BJ (cell line): ENCODE data around the gene HSPG2. TPM values are rescaled to one million over a fixed set of nuclear protein-coding genes. Genes with fewer than 3 reads are reported as not detected.

Experiments used
- CTCF ChIA-PET: fragments of 350-600 bp; formaldehyde crosslinking; extraction: SDS; loops from one replicate; lab custom pipeline; 2021; ENCODE audit warnings: antibody characterized with exemption, inconsistent platforms; lab: Yijun Ruan, JAX
- POLR2A ChIA-PET: fragments of 300-600 bp; sonication (Branson Sonifier 250); formaldehyde crosslinking; extraction: SDS; loops from one replicate; lab custom pipeline; 2021; ENCODE audit warnings: antibody characterized with exemption; lab: Charles Lee
- DNase-seq: peaks from one replicate; pipeline ENCODE4 v3.0.0-alpha.2; 2011; ENCODE audit warnings: low read depth
- H3K27me3 ChIP-seq: 2 replicates; pipeline ENCODE4 v1.6.0; 2011; ENCODE audit warnings: low read length; ENCODE audit not compliant: control insufficient read depth, insufficient read depth
- H3K36me3 ChIP-seq: 2 replicates; pipeline ENCODE4 v1.5.1; 2011; ENCODE audit warnings: low read length; ENCODE audit not compliant: control insufficient read depth, insufficient read depth
- H3K4me3 ChIP-seq: 2 replicates; pipeline ENCODE4 v1.5.1; 2011; ENCODE audit warnings: low read depth, mild to moderate bottlenecking, control low read depth, low read length
- polyA plus RNA-seq: library from polyadenylated mRNA; depleted of rRNA; stranded (reverse); fragments of >200 nt; gene quantifications from 2 replicates; pipeline ENCODE4 v1.2.3, GENCODE V29; 2011
- TF ChIP-seq, protein P1 (sequence below): IDR thresholded peaks from 2 replicates; pipeline ENCODE4 v1.5.1; 2011; ENCODE audit warnings: low read depth, mild to moderate bottlenecking, control low read depth, inconsistent platforms, low read length, moderate library complexity; ENCODE audit not compliant: insufficient read depth

Gene HSPG2
- polyA plus RNA-seq, 1 experiment = 45.1 TPM

DNA sequence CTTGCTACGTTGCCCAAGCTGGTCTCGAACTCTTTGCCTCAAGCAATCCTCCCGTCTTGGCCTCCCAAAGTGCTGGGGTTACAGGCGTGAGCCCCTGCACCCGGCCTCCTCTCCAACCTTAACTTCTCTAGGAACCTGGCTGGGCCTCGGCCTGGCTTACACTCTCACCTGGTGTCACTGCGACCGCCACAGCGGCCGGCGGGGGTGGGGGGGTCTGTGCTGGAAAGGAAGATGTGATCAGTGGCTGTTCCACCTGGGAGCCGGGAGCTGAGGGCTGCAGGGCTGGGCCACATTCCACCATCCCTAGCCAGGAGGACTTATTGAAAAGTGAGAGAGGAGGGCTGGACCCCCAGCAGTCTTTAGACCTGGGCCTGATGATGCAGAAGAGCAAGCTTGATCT, 48.6 kb downstream of the HSPG2 start:
- POLR2A ChIA-PET = no interaction called here
- Histone ChIP-seq H3K27me3 (no peaks in the 10 kb centered on the region), H3K36me3 (peaks cover 57% of the 10 kb centered on the region), H3K4me3 (no peak overlapping the region)
- CTCF ChIA-PET = no interaction called here
- TF ChIP-seq, protein P1, sequence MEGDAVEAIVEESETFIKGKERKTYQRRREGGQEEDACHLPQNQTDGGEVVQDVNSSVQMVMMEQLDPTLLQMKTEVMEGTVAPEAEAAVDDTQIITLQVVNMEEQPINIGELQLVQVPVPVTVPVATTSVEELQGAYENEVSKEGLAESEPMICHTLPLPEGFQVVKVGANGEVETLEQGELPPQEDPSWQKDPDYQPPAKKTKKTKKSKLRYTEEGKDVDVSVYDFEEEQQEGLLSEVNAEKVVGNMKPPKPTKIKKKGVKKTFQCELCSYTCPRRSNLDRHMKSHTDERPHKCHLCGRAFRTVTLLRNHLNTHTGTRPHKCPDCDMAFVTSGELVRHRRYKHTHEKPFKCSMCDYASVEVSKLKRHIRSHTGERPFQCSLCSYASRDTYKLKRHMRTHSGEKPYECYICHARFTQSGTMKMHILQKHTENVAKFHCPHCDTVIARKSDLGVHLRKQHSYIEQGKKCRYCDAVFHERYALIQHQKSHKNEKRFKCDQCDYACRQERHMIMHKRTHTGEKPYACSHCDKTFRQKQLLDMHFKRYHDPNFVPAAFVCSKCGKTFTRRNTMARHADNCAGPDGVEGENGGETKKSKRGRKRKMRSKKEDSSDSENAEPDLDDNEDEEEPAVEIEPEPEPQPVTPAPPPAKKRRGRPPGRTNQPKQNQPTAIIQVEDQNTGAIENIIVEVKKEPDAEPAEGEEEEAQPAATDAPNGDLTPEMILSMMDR = no peak
- no peak for DNase-seq

DNA sequence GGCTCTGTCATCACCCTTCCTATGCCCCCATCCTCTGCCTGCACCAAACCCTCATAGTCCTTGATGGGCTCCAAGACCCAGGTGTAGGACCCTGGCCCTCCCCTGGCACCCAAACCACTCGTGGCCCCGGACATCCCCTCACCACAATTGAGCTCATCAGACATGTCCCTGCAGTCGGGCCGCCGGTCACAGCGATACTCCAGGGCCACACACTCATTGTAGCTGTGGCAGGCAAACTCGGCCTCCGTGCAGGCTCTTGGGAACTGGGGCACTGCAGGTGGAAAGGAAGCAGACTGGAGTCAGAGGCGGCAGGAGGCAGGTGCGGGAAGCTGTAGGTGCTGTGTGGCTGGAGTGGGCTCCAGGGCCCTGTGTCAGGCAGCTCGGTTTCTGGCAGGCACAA, 49.3 kb downstream of the HSPG2 start:
- Histone ChIP-seq H3K27me3 (no peaks in the 10 kb centered on the region), H3K4me3 (no peak overlapping the region), H3K36me3 (peaks cover 52% of the 10 kb centered on the region)
- TF ChIP-seq, protein P1 = no peak
- DNase-seq = no peak
- ChIA-PET CTCF (no interaction called here), POLR2A (no interaction called here)

DNA sequence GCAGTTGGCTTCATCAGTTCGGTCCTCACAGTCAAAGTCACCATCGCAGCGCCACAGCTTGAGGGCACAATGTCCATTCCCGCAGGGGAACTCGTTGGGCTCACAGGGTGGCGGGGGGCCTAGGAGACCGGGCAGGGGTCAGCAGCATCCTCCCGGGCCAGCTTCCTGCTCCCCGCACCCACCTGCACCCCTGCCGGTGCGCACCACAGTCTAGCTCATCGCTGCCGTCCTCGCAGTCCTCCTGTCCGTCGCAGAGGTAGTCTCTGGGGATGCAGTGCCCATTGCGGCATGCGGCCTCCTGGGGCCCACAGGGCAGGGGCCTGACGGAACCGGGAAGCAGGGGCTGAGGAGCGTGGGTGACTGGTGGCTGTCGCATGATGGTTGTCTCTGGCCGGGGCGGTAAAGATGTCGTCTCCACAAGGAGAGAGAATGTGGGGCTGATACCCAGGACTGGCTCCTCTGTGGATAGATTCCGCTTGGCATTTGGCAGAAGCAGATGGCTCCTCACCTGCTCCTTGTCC, 49.8 kb downstream of the HSPG2 start:
- Histone ChIP-seq H3K4me3 (no peak overlapping the region), H3K27me3 (no peaks in the 10 kb centered on the region), H3K36me3 (peaks cover 50% of the 10 kb centered on the region)
- no peak for DNase-seq
- ChIA-PET CTCF (no interaction called here), POLR2A (no interaction called here)
- TF ChIP-seq, protein P1 = no peak

DNA sequence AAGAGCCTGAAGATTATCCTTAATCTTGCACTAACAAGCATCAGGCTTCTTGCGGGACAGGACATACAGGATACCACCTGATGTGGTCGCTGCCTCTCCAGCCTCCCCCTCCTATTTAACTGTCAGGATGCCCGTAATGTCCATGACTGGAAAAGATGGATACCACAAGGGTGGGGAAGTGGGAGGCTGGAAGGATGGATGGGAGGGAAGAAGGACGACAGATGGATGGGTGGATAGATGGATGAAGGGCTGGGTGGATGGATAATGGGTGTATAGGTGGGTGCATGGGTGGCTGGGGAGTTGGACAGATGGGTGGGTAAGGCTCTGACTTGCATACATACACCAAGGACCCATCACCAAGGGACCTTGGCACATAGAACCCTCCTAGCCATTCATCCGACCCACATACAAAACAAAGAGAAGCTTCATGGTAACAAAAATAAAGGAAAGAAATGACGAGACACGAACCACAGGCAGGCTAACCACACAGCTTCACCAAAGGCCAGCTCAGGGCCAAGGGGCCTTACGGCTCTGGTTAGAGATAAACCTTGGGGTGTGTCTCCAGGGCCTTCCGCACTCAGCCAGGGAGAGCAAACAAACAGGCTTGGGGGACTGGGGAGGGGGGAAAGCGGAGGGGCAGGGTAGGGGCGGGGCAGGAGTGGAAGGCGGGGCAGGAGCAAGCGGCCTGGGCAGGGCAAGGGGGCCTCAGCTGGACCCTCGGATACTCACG, 50.5 kb downstream of the HSPG2 start:
- H3K36me3 ChIP-seq = peaks cover 50% of the 10 kb centered on the region
- no peak overlapping the region for H3K4me3 ChIP-seq
- no peak for DNase-seq
- CTCF ChIA-PET = interaction anchor here (0.9 kb wide), 1 partner anchor 19 kb away, joined by 3 read pairs; no protein-coding TSS in a partner anchor
- TF ChIP-seq, protein P1 = no peak
- POLR2A ChIA-PET = no interaction called here
- H3K27me3 ChIP-seq = no peaks in the 10 kb centered on the region

DNA sequence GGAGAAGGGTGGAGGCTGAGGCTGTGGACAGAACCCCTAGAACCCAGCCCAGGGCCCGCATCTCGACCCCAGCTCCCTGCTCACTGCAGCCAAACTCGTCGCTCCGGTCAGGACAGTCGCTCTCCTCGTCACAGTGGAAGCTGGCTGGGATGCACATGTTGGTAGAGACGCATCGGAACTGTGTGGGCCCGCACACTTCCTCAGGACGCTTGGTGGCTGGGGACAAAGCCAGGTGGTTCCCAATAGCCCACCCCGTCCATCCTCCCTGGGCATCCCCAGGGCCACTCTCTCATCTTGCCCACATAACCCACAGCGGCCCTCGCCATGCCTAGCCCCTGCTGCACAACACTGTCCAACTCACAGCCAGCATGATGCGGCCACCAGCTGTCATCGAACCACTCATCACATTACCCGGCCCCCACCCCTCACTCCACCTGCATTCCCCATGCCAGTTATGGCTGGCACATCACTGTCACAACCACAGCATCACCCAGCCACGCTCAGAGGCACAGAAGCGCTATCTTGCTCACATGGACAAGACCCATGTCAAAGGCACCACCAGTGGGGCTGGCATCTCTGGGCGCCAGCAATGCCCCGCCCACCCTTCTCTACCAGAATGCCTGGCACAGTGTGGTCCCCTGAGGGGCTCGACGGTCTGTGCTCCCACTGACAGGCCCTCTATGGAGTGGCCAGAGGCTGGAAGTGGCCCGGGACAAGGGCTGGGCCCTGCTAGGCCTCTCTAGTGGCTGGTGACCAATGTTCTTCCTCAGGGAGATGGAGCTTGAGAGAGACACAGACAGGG, 51.7 kb downstream of the HSPG2 start:
- TF ChIP-seq, protein P1 = no peak
- Histone ChIP-seq H3K36me3 (peaks cover 50% of the 10 kb centered on the region), H3K4me3 (no peak overlapping the region), H3K27me3 (no peaks in the 10 kb centered on the region)
- DNase-seq = no peak
- POLR2A ChIA-PET = no interaction called here
- CTCF ChIA-PET = interaction anchor here (0.9 kb wide), 1 partner anchor 20 kb away, joined by 3 read pairs; no protein-coding TSS in a partner anchor
